Measurements from ENCODE around the gene ZNF775.

DNA sequence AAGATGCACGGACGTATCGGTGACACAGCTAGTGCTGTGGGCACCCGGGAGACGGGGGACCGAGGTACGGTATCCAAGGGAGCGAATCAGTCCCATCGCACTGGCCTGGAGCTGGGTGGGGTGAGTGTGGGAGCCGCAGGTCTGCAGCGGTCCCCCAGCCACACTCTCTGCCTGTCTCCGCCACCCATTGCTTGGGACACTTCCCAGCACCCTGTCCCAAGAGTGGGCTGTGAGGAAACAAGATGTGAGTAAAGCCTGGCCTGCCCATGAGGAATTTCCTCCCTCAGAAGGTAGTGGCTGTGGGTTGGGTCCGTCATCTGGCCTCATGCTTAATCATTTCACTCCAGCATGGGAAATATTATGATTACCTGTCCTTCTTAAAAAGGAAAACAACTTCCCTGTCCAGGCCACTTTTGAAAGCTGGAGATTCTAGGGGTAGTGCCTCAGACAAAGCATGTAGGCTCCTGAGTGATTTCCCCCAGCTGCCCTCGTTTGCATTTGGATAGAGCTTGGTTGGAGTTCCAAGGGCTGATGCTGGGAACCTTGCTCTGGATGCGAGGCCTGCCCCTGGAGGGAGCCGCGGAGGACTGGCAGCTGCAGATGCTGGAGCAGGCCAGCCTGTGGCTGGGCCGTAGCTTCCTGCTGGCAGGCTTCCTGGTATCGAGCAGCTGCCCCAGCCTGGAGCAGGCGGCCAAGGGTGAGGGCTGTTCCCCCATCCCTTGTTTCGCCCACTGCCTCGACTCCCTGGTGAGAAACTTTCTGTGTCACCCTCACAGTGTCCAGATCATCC, 49.6 kb upstream of the ZNF775 start:
- no peak for TF ChIP-seq EZH2 (IDR thresholded peaks at IDR 0.05; ENCODE audit: insufficient read depth, poor library complexity, severe bottlenecking)
- no peak for TF ChIP-seq EZH2phosphoT487 (IDR thresholded peaks at IDR 0.05; ENCODE audit: insufficient read depth, low read depth)
